Ovary (tissue), 9 donors: Measurements from ENCODE around the gene CAP1. TPM values are rescaled to one million over a fixed set of nuclear protein-coding genes. Genes with fewer than 3 reads are reported as not detected.

Experiments used
- DNase-seq, 5 donors: peaks; one replicate each; pipeline ENCODE4 v3.0.0-alpha.2; 2019 to 2020
- H3K27ac ChIP-seq, 2 donors: fragments of 200-600 bp; one replicate each; pipeline versions ENCODE4 v1.5.1 to v1.8.0; 2019 to 2022
- H3K27me3 ChIP-seq: fragments of 200-600 bp; one replicate; pipeline ENCODE4 v1.8.0; 2022
- H3K36me3 ChIP-seq: fragments of 200-600 bp; sonication (generic); one replicate; pipeline ENCODE4 v1.5.1; 2019
- H3K4me1 ChIP-seq: one replicate; pipeline ENCODE4 v1.8.1; 2013; ENCODE audit warnings: mild to moderate bottlenecking, moderate library complexity; ENCODE audit not compliant: insufficient read depth
- H3K4me3 ChIP-seq: fragments of 200-600 bp; sonication (generic); one replicate; pipeline ENCODE4 v1.5.1; 2017
- H3K9me3 ChIP-seq, 2 donors: fragments of 200-600 bp in 1 of 2; sonication (generic) in 1 of 2; one replicate each; pipeline versions ENCODE4 v1.5.1 to v1.8.1; 2013 to 2019; ENCODE audit warnings: mild to moderate bottlenecking in 1 of 2, moderate library complexity in 1 of 2
- EP300 ChIP-seq: sonication (generic); formaldehyde crosslinking; IDR thresholded peaks from one replicate; pipeline ENCODE4 v1.6.1; 2017; ENCODE audit warnings: antibody characterized with exemption
- POLR2A ChIP-seq: fragments of 450-650 bp; IDR thresholded peaks from one replicate; pipeline ENCODE4 v1.6.1; 2017; ENCODE audit warnings: antibody characterized with exemption, mild to moderate bottlenecking, moderate library complexity
- WGBS, 3 donors: extraction: QIAGEN DNeasy Blood & Tissue Kit in 1 of 3; methylation state at CpG; one replicate each; pipeline versions ENCODE4 v1.1.5 to v1.1.7; 2013 to 2017; 5-methylcytosine and 5-hydroxymethylcytosine counted together
- intact Hi-C, 4 donors: fragments of 100-400 bp; cut with DNase I; formaldehyde crosslinking; loops; one replicate each; pipeline versions ENCODE4 v1.11.0 to v1.15.1; 2022 to 2023
- polyA plus RNA-seq, 2 donors: library from polyadenylated mRNA; stranded (reverse); fragments of 200-250 nt in 1 of 2; fragments of 350-450 nt in 1 of 2; fragmentation: Illumina TruSeq in 1 of 2; extraction: RNeasy Lipid Tissue Mini Kit (QIAGEN cat#74804) in 1 of 2; gene quantifications; one replicate each; pipeline ENCODE4 v1.2.3, GENCODE V29; 2013 to 2014
- total RNA-seq, 7 donors: library from RNA; depleted of rRNA in 2 of 7; stranded (reverse); fragments of >200 nt in 2 of 7; fragmentation: NEBNext Ultra II Directional in 3 of 7; extraction: Animal tissue kit (Norgen Biotek cat#: 25700) in 3 of 7; gene quantifications; one replicate each; pipeline versions ENCODE4 v1.1.0 to v1.2.4, GENCODE V29; 2016 to 2023
- TF ChIP-seq, protein P1 (sequence below), 3 donors: fragments of 450-650 bp in 2 of 3; fragments of 200-600 bp in 1 of 3; IDR thresholded peaks; one replicate each; pipeline versions ENCODE4 v1.5.1 to v1.8.0; 2016 to 2022; ENCODE audit warnings: antibody characterized with exemption in 3 of 3, mild to moderate bottlenecking in 1 of 3
- donor health status: DM: no; HTN: no; CAD: no; lungs with moderate emphysema.
- donor health status: DM: no; HTN: no; CAD: no.
- donor health status: Bipolar disorder and iron deficiency.
- donor health status: DM: yes; HTN: yes; CAD: no.
- donor health status: DM: no; HTN: no; CAD: no.
- donor health status: DM: yes; HTN: yes; CAD: no.

Gene CAP1
- total and polyA plus RNA-seq, 9 donors = 76.8 to 325 (median 194) TPM

DNA sequence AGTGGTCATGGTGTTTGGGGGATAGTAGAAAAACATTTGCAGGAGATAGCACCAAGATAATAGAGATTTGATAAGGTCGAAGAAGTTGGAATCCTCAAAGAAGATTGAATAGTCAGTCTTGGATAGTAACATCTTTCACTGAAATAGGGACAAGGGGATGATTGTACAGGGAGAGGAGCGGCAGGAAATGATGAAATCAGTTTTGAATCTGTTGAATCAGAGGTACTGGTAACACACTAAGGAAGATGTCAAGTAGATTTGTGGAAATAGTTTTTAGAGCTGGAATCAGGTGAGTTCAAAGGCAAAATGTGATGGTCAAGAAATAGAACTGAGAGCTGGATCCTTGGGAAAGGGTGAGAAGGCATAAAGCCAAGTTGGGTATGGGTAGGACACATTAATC, 26.5 kb downstream of the CAP1 start:
- TF ChIP-seq, protein P1, sequence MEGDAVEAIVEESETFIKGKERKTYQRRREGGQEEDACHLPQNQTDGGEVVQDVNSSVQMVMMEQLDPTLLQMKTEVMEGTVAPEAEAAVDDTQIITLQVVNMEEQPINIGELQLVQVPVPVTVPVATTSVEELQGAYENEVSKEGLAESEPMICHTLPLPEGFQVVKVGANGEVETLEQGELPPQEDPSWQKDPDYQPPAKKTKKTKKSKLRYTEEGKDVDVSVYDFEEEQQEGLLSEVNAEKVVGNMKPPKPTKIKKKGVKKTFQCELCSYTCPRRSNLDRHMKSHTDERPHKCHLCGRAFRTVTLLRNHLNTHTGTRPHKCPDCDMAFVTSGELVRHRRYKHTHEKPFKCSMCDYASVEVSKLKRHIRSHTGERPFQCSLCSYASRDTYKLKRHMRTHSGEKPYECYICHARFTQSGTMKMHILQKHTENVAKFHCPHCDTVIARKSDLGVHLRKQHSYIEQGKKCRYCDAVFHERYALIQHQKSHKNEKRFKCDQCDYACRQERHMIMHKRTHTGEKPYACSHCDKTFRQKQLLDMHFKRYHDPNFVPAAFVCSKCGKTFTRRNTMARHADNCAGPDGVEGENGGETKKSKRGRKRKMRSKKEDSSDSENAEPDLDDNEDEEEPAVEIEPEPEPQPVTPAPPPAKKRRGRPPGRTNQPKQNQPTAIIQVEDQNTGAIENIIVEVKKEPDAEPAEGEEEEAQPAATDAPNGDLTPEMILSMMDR (IDR thresholded peaks at IDR 0.05) = no peak
- TF ChIP-seq EP300 (no peak), POLR2A (no peak)
- Histone ChIP-seq H3K27me3 (no peaks in the 10 kb centered on the region), H3K4me3 (no peak overlapping the region), H3K27ac (no peak overlapping the region), H3K4me1 (no peaks in the 10 kb centered on the region), H3K36me3 (no peaks in the 10 kb centered on the region), H3K9me3 (no peaks in the 10 kb centered on the region)
- DNase-seq = no peak
- 84 to 91% (median 86%) methylated on average over 2 of the region's 2 CpGs for WGBS, 3 donors
- intact Hi-C loops = no loop called here

GRCh38 chr1:40067851-40068250, 27.3 kb downstream of the CAP1 start:
- TF ChIP-seq POLR2A (no peak), EP300 (no peak)
- TF ChIP-seq, protein P1 (IDR thresholded peaks at IDR 0.05) = no peak
- Histone ChIP-seq H3K4me1 (no peaks in the 10 kb centered on the region), H3K27ac (no peak overlapping the region), H3K9me3 (no peaks in the 10 kb centered on the region), H3K36me3 (no peaks in the 10 kb centered on the region), H3K27me3 (no peaks in the 10 kb centered on the region), H3K4me3 (no peak overlapping the region)
- intact Hi-C loops = no loop called here
- DNase-seq = no peak
- WGBS, 3 donors = 83 to 86% (median 83%) methylated on average over 3 of the region's 3 CpGs

- intact Hi-C loops = no loop called here
- no peak overlapping the region for H3K4me3 ChIP-seq
- no peaks in the 10 kb centered on the region for H3K27me3 ChIP-seq
- H3K36me3 ChIP-seq = no peaks in the 10 kb centered on the region
- H3K9me3 ChIP-seq = no peaks in the 10 kb centered on the region
- H3K27ac ChIP-seq = no peak overlapping the region
- DNase-seq = no peak
- TF ChIP-seq, protein P1 (IDR thresholded peaks at IDR 0.05) = no peak
- TF ChIP-seq POLR2A = no peak
- no peak for TF ChIP-seq EP300
- no peaks in the 10 kb centered on the region for H3K4me1 ChIP-seq
Measured at GRCh38 chr1:40072142-40072541, 31.6 kb downstream of the CAP1 start.

- TF ChIP-seq, protein P1 (IDR thresholded peaks at IDR 0.05) = no peak
- TF ChIP-seq POLR2A = no peak
- no peak for TF ChIP-seq EP300
- Histone ChIP-seq H3K9me3 (no peaks in the 10 kb centered on the region), H3K27ac (no peak overlapping the region), H3K36me3 (no peaks in the 10 kb centered on the region), H3K4me1 (no peaks in the 10 kb centered on the region), H3K4me3 (no peak overlapping the region), H3K27me3 (no peaks in the 10 kb centered on the region)
- intact Hi-C loops = no loop called here
- no peak for DNase-seq
- 87 to 93% (median 92%) methylated on average over 4 of the region's 4 CpGs for WGBS, 3 donors
Measured at GRCh38 chr1:40073062-40073461, 32.5 kb downstream of the CAP1 start.

DNA sequence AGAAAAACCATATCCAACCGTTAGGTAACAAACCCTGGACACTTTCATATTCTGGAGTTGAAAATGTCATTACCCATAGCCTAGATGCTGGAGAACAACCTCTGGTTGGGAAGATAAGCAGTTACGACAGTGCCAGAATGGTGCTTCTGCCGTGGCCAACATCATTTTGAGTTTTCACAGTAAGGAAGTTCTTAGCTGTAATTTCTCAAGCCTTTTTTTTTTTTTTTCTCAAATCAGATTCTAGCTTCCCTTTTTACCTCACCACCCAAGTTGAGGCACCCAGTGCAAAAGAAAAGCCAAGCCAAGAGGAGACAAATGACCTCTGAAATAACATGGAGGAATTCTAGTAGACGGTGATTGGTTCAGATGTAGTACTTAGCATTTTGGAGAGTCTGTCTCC, 34.7 kb downstream of the CAP1 start:
- 83 to 88% (median 85%) methylated on average over 4 of the region's 4 CpGs for WGBS, 3 donors
- no peak overlapping the region for H3K27ac ChIP-seq

More for the DNA sequence above, 34.7 kb downstream of the CAP1 start:
- Histone ChIP-seq H3K4me1 (no peaks in the 10 kb centered on the region), H3K27me3 (no peaks in the 10 kb centered on the region), H3K36me3 (no peaks in the 10 kb centered on the region), H3K4me3 (no peak overlapping the region), H3K9me3 (no peaks in the 10 kb centered on the region)
- intact Hi-C loops = no loop called here
- TF ChIP-seq, protein P1 (IDR thresholded peaks at IDR 0.05) = no peak
- no peak for TF ChIP-seq EP300
- no peak for TF ChIP-seq POLR2A
- no peak for DNase-seq
